Measurements from ENCODE around the gene EXOC7.

GRCh38 chr17:76121932-76122430, 18.4 kb upstream of the EXOC7 start:
- TF ChIP-seq CTCF (conservative IDR thresholded peaks at IDR 0.05; ENCODE audit: low read depth, low read length) (no peak), EZH2 (IDR thresholded peaks at IDR 0.05; ENCODE audit: borderline replicate concordance, low read depth, low read length, poor library complexity, severe bottlenecking) (no peak)

All from A673 (cell line).